HG03565 (cell line): Measurements from ENCODE around the gene GARS1.
"Not testable (repeated sequence)": the region's sequence is repeated elsewhere in the genome, so short reads cannot be mapped to it uniquely, and the experiment has no call there.

Experiments
- ATAC-seq: cut with Tn5 transposase; IDR thresholded peaks from one replicate; pipeline ENCODE4 v1.9.1; 2021; ENCODE audit warnings: mild to moderate bottlenecking, moderate library complexity; ENCODE audit not compliant: unreplicated experiment

The GARS1 gene

GRCh38 chr7:30618080-30618676, 23.5 kb downstream of the GARS1 start:
- no peak for ATAC-seq

GRCh38 chr7:30618961-30619360, 24.3 kb downstream of the GARS1 start:
- ATAC-seq, result no peak

- ATAC-seq, result no peak
Observed at GRCh38 chr7:30625283-30625682, 30.6 kb downstream of the GARS1 start.

GRCh38 chr7:30627026-30627425, 32.3 kb downstream of the GARS1 start:
- no peak for ATAC-seq

GRCh38 chr7:30630986-30631385, 36.3 kb downstream of the GARS1 start:
- no peak for ATAC-seq

GRCh38 chr7:30633223-30633622, 38.5 kb downstream of the GARS1 start:
- no peak for ATAC-seq

- ATAC-seq, result peak; percentile 45
Observed at GRCh38 chr7:30634193-30634626, 39.5 kb downstream of the GARS1 start.

- ATAC-seq, result no peak
Observed at GRCh38 chr7:30634634-30635201, 40.0 kb downstream of the GARS1 start.

- no peak for ATAC-seq
Observed at GRCh38 chr7:30635798-30636197, 41.1 kb downstream of the GARS1 start.

GRCh38 chr7:30642322-30642721, 47.6 kb downstream of the GARS1 start:
- ATAC-seq, result not testable (repeated sequence)

- ATAC-seq, result no peak
Observed at GRCh38 chr7:30642789-30643188, 48.1 kb downstream of the GARS1 start.

GRCh38 chr7:30644286-30644955, 49.7 kb downstream of the GARS1 start:
- ATAC-seq, result no peak

GRCh38 chr7:30645661-30646060, 51.0 kb downstream of the GARS1 start:
- ATAC-seq, result no peak

- ATAC-seq, result no peak
Observed at GRCh38 chr7:30646154-30646553, 51.5 kb downstream of the GARS1 start.

GRCh38 chr7:30647589-30648364, 53.1 kb downstream of the GARS1 start:
- ATAC-seq, result no peak

GRCh38 chr7:30648744-30649540, 54.3 kb downstream of the GARS1 start:
- no peak for ATAC-seq

- no peak for ATAC-seq
Observed at GRCh38 chr7:30649717-30650420, 55.2 kb downstream of the GARS1 start.

GRCh38 chr7:30650421-30650808, 55.7 kb downstream of the GARS1 start:
- ATAC-seq, result no peak

- ATAC-seq, result no peak
Observed at GRCh38 chr7:30652132-30652531, 57.5 kb downstream of the GARS1 start.
